ENCODE data around the gene TTC9B.

Gene TTC9B

GRCh38 chr19:40247735-40248262, 29.6 kb upstream of the TTC9B start:
- DNase-seq (ENCODE audit: low read depth in 2 of 2): no peak

- DNase-seq (ENCODE audit: low read depth in 2 of 2): no peak
Observed at GRCh38 chr19:40247178-40247577, 29.0 kb upstream of the TTC9B start.

DNA sequence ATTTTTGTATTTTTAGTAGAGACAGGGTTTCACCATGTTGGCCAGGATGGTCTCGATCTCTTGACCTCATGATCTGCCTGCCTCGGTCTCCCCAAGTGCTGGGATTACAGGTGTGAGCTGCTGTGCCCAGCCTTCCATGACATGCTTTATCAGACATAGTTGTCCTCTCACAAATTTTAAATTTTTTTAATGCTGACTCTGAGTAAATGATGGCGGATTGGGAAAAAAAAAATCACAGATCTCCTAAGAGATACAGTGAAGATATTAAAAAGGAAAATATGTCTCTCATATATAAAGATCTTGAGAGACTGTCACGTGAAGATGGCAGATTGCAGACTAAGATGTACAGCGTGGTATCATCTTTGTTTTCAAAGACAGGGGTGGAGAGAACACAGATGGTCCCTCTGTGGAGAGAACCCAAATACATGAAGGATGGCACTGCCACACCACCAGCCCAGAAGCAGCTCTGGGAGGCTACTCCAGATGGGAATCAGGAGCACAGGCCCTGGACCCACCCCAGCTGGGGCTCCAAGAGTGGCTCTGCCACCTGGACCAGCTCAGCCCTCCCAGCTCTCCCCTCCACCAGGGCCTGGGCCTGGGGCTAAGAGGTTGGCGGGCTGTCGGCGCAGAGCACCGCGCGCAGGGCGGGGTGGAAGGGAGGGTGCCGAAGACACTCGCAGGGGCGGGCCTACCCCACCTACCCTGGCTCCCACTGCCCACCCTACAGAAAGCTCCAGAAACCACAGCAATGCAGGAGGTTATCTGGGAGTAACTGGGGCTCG, 28.3 kb upstream of the TTC9B start:
- DNase-seq (ENCODE audit: low read depth in 2 of 2): no peak

- DNase-seq (ENCODE audit: low read depth in 2 of 2): no peak
Observed at GRCh38 chr19:40245506-40246128, 27.4 kb upstream of the TTC9B start.

DNA sequence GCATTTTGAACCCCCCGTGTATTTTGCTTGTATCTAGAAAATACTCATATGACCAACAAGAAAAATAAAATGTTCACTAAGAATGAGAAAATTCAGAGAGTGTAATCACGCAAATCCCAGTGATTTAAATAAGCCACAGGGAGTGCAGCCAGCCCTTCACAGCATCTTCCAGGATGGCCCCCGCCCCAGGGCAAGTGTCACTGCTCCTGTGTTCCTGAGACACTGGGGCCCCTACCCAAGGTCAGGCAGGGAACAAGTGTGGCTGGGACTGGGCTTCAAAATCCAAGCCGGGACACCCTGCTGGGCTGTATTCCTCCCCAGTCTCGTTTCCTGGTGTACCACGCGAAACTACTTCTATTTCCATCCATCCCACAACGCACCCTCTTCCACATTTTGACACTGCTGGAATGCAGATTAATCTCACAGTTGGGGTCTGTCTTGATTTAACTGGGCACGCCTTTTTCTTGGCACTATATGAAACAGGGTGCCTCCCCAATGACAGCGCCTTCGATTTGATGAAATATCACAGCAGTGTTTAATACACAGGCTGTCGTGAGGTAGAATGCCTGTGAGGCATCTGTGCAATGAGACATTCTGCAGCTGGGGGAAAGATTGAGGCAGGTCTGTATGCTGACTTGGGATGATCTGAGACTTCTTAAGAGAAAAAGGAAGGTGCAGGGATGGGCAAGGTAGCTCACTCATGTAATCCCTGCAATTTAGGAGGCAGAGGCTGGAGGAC, 26.6 kb upstream of the TTC9B start:
- no peak for DNase-seq (ENCODE audit: low read depth in 2 of 2)

DNA sequence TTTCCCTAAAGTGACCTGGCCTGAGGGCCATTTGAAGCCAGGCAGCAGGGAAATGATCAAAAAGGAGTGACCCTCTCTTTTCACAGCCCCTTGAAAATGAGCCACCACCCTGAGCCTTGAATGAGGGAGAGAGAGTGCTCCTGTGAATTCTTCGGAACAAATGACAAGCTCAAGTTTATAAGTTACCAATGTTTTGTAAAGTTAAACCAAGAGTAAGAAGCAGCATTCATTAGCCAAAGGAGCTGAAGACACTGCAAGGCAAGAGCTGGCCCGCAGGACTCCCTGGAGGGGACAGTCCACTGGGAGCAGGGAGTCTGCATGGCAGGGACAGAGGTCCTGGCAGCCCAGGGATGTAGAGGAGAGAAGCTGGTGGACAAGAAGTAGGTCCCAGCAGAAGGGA, 25.0 kb upstream of the TTC9B start:
- no peak for DNase-seq (ENCODE audit: low read depth in 2 of 2)

DNA sequence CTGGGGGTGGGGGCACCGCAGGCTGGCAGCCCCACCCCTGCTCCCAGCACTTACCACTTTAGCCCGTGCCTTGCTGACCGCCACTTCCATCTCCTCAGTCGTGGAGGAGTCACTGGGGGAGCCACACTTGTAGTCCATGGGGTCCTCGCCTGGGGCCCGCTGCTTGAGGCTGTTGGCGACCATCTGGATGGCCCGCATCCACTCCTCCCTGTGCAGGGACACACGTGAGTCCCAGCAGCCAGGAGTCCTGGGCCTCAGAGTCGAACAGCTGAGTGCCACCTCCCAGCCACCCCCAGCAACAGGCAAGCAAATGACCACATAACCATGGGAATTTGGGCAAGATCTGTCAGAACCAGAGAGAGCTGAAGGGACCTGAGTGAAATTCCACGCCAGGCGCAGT, 24.3 kb upstream of the TTC9B start:
- DNase-seq (ENCODE audit: low read depth in 2 of 2): no peak

DNA sequence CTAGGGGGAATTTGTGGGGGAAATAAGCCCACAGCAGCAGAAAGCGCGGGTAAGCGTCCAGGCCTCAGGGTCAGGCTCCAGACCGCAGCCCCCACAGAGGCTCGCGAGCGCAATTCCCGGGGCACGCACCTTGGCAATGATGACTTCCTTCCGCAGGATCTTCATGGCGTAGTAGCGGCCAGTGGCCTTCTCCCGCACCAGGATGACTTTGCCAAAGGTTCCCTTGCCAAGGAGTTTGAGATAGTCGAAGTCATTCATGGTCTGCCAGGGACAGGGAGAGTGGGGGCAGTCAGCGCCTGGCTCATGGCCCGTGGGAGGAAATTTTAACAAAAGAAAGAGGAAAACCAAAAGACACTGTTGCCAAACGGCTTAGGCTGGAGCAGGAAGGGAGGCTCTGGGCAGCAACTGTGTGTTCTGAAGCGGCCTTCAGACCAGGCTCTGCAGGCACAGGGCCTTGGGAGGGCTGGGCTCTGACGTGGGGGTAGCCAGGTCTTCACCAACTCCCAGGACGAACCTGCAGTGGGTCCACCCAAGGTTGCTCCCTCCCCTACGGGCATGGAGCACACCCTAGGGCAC, 23.7 kb upstream of the TTC9B start:
- DNase-seq (ENCODE audit: low read depth in 2 of 2): no peak

GRCh38 chr19:40241125-40241808, 23.1 kb upstream of the TTC9B start:
- DNase-seq (ENCODE audit: low read depth in 2 of 2): no peak

DNA sequence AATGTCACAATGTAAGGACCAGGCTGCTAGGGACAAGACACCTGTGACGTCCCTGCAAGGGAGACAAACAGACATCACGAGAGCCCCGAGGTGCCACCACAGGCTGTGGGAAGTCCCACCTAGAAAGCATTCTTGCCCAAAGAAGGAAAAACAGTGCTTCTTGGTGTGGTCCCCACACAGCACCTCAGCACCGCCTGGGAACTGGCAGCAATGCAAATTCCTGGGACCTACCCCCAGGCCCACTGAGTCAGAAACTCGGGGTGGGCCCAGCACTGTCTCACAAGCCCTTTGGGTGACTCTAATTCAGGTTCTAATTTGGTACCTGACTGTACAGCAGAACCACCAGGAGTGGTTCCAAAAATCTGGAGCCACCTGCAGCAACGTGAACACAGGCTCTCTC, 22.1 kb upstream of the TTC9B start:
- DNase-seq (ENCODE audit: low read depth in 2 of 2): no peak

- DNase-seq (ENCODE audit: low read depth in 2 of 2): no peak
Observed at GRCh38 chr19:40239415-40240226, 21.4 kb upstream of the TTC9B start.

DNA sequence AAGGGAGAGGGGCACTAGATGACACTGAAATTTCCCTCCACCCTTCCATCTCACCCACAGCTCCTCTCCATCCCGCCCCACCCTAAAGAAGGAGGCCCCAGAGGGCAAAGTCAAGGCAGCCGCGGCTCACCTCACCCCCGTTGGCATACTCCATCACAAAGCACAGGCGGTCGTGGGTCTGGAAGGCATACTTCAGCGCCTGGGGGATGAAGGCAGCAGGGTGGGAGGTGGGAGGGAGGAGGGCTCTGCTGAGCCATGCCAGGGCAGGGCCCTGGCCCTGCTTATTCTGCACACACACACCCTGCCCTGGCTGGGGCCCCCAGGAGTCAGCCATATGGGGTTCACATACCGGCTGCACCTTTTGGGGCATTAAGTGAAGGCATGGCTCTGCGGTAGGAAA, 20.6 kb upstream of the TTC9B start:
- DNase-seq (ENCODE audit: low read depth in 2 of 2): no peak

GRCh38 chr19:40237791-40238190, 19.6 kb upstream of the TTC9B start:
- no peak for DNase-seq (ENCODE audit: low read depth in 2 of 2)

GRCh38 chr19:40236366-40236765, 18.2 kb upstream of the TTC9B start:
- no peak for DNase-seq (ENCODE audit: low read depth in 2 of 2)

GRCh38 chr19:40236026-40236355, 17.8 kb upstream of the TTC9B start:
- DNase-seq (ENCODE audit: low read depth in 2 of 2): no peak

GRCh38 chr19:40235238-40236025, 17.2 kb upstream of the TTC9B start:
- no peak for DNase-seq (ENCODE audit: low read depth in 2 of 2)

DNA sequence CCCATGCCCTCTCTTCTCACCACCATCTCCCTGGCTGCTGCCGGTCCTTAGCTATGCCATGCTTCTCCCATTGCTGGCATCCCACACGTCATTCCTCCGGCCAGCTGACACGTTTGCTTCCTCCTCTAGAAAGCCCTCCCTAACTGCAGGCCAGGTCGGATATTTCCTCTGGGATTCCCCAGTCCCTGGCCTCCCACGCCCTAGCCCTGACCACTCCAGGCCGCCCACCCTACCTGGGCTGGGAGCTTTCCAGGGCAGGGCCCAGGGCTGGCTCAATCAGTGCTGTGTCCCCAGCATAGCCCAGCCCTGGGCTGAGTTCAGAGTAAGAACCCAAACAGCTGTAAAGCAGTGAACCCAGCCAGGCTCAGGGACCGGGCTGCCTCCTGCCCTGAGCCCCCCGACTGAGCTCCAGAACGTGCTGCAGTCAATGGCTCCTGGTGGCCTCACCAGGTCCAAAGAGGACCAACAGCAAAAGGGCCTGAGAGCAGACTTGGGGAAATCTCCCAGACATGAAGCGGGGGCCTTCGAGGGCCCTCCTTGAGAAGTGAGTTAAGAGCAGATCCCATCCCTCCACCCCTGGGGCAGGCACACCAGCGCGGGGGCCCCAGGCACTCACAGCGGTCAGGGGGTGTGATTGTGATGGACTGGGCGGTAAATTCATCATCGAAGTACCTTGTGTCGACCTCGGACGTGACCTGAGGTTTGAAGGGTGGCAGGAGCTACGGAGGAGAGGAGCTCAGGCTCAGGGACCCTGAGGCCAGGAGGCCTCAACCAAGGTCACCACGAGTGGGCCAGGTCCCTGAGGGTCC, 16.4 kb upstream of the TTC9B start:
- no peak for DNase-seq (ENCODE audit: low read depth in 2 of 2)

DNA sequence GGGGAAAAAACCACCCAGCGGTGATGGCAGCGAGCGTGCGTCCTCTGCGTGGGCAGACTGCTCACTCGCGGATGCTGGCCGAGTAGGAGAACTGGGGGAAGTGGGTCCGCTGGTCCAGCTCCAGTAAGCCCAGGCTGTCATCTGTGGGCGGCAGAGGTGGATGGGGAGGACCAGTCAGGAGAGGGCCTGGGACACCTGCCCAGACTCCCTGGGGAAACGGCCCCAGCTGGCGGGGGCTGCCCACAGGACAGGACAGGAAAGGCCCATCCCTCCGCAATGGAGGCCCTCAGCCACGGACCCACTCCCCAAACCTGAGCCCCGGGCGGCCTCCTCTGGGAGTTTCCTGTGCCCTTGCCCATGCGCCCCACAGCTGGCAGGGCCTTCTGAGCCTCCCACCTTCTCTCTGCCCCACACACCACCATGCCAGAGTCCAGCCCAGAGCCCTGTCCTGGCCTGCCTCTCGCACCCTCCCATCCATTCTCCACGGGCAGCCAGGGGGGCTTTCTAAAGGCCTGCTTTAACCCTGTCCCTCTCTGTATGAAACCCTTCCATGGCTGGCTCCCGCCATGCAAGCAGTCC, 15.7 kb upstream of the TTC9B start:
- DNase-seq (ENCODE audit: low read depth in 2 of 2): no peak
